ENCODE measurements around the gene PRPSAP1.
A peak's percentile ranks its signal among the peaks of the same experiment; 100 is the strongest.
"Not testable (repeated sequence)": the region's sequence is repeated elsewhere in the genome, so short reads cannot be mapped to it uniquely, and the experiment has no call there.

The PRPSAP1 gene

DNA sequence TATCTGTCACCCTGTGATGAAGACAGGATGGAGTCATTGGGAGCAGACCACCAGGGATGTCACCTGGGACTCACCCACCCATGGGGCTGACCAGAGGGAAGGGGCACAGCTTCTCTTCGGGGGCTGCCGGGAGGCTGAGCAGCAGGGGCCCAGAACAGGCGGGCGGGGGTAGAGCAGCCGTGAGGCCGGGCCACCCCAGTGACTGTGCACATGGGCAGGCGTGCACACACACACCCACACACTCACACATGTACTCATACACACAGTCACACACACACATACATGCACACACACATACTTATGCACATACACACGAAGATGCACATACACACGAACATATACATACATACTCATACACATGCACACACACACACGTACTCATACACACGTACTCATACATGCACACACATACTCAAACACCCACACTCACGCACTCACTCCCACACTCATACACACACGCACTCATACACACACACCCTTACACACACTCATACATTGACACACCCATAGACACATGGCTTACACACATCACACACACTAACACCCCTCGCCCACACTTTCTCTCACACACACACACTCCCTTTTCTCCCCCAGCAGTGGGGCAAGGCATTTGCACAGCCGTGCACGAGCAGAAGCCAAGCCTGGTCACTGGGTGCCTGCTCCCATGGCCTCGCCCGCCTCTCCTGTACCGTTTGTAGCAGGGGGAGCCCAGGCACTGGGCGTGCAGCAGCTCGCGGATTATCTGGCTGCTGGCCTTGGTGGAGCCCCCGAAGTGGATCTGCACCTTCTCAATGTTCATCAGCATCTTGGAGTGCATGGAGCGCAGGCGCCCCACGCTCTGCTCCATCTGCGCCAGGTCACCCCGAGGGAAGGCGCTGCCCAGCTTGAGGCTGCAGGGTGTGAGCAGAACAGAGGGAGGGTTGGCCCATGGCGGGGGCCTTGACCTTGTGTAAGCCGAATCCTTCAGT, 76.1 kb downstream of the PRPSAP1 start:
- DNase-seq (ENCODE audit: low read depth in 2 of 2): no peak

DNA sequence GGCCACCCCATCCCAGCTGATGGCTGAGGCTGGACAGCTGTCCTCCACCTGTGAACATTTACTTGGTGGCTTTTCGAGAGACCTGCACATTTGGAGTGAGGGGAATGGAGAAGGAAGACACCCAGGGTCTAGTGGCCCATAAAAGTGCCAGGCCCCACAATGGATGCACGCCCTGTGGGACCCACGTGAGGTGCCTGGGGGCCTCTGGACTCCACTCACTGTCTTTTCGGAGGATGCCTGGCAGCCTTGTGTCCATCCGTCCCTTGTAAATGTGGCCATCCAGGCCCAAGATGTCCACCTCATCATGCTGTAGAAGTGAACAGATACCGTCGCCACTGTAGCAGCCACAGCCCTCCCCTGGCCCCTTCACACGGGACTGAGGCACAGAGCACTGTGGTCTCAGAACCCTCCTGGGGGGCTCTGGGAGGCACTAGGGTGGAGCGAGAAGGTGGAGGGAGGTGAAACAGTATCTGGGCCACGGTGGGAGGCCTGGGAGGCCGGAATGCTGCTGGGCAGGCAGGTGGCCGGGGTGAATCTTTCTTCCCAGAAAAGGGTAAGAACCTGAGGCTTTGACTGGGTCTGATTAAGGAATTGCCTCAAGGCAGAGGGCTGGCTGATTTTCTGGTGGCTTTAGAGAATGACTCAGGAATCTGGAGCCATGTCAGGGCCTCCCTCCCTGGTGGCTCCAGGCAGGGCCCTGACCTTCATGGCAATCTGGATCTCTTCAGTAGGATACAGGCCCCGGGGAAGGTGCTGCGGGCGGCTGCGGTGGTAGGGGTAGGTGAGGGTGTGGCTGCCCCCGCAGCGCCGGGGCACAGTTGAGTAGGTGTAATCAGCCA, 77.0 kb downstream of the PRPSAP1 start:
- DNase-seq (ENCODE audit: low read depth in 2 of 2): no peak

DNA sequence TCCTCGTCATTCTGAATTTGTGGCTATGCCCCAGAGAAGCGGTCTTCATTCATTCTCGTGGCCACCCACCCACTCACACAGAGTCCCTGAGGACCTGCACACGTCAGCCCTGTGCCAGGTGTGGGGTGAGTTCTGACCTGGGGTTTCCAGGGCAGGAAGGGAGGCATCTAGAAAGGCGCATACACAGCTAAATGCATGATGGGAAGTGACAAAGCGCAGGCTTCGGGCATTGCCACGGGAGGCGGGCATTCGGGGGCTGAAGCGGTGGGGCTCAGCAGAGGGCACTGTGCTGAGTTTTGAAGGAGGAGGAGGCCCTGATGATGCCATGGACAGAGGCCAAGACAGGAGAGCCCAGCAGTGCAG, 77.7 kb downstream of the PRPSAP1 start:
- DNase-seq (ENCODE audit: low read depth in 2 of 2): no peak

DNA sequence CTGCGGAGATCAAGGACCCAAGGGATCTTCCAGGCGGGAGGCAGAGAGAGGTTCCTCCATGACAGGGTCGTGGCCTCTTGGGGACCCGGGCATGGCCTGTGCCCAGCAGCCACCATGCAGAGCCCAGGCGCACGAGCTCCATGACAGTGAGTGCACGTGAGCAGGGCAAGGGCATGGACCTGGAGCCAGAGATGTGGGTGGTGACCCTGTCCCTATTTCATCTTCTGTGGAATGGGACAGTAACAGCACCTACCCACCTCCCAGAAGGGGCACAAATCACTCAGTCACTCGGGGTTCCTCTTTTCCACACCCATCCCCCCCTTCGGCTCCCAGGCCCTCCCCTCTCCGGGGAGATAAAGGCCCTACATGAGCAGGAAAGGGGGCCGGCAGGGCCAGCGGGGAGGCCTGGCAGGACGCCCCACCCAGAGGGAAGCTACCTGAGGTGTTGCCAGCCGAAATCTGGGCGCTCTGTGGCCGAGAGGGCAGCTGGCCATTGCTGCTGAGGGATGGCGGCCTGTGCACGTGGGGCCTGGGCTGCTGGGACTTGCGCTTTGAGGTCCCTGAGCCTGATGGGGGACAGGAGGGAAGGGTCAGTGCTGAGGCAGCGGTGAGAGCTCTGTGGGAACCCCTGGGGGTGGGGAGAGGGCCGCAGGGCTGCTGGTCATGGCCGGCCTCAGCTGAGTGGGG, 78.2 kb downstream of the PRPSAP1 start:
- no peak for DNase-seq (ENCODE audit: low read depth in 2 of 2)

DNA sequence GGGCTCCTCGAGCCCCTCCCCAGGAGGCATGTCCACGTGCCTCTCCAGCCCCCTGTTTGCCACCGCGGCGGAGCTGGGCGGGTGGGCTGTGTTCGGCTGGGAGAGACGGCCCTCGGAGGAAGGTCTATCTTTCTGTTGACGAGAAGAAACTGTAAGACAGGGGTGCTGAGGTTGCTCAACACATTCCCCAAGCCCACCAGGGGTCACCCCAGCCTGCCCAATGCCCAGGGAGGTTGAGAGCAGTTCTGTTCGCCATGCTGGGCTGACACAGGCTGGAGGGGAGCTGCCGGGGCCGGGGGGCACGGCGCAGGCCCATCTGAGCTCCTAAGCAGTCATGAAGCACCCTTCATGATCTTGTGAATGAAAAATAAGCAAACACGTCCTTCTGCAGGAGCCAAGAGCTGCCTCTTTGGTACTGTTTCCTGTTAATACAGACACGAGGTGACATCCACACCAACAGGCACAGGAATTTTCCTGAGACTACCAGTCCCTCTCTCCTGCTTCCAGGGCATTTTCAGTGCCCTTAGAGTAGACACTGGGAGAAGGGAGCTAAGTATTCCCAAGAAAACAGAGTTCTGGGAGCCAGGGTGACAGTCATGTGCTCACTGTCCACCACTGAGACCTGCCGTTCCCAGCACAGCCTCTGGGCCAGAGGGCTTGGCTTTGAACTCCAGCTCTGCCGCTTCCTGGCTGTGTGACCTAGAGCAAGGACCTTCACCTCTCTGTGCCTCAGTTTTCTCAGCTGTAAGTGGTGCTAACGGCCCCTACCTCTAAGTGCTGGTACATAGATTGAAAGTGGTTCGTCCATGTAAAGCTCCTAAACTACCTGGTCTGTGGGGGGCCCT, 79.4 kb downstream of the PRPSAP1 start:
- DNase-seq (ENCODE audit: low read depth in 2 of 2): no peak

DNA sequence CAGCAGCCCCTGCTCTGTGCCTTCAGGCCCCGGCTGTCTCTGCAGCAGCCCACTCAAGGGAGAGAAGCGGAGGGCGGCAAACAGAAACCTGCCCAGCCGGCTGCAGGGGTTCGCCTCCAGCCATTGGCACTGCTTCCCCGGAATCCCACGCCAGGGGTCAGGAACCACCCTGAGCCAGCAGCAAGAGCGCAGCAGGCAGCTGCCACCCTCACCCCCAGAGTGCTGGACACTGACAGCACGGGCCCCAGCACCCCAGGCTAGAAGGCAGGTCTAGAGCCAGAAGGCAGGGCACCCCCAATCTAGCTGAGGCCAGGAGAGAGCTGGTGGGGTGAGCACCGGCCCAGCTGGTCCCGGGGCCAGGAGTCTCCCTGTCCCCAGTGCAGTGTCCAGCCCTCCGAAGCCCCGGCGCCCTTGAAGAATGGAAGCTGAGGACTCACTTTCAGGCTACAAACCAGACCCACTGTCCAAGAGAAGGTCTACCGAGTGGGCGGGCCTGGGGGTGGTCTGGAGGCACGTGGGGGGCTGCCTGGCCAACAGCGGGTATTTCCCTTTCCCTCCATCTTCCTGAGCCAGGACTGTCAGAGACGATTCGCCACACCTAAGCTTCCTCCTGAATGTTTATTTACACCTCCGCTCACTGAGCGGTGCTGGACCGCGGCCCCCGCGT, 80.1 kb downstream of the PRPSAP1 start:
- DNase-seq (ENCODE audit: low read depth in 2 of 2): no peak

DNA sequence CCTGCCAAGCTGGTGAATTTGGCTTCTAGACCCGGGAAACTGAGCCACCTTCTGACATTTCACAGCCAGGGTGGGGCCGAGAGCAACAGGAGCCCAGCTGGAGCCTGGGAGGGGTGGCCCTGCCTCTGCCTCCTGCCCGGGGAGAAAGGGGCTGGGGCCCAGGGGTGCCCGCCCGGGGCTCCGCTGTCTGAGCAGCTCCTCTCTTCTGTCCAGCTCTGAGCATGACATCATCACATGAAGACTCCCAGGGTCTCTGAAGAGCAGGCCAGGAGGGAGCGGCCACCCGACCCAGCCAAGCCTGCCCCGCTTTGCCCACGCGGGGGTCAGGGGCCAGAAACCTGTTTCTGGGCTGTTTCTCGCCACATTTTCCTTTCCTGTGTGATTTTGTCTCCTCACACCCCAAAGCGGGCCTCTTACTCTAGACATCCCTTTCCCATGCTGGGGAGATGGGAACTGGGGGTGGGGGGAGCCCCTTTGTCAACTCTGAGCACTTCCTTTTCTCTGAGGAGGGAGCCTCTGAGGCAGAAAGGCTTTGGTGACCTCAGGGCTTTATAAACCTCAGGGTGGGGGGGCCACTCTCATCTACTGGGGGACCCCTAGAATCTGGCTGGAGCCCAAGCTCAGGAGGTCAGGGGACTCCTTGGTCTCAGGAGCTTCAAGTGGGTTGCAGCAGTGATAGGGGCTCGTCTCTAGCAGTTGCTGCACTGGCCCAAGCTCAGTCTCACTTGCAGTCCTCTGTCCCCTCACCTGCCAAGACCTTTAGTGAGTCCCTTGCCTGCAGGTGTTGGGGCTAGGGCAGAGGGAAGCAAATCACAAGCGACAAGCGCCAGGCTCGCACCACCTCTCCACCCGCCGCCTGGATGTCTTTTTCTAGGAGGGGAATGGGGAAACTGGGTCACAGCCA, 80.9 kb downstream of the PRPSAP1 start:
- peak in 1 of 2 donors; percentile 50 for DNase-seq (ENCODE audit: low read depth in 2 of 2)

DNA sequence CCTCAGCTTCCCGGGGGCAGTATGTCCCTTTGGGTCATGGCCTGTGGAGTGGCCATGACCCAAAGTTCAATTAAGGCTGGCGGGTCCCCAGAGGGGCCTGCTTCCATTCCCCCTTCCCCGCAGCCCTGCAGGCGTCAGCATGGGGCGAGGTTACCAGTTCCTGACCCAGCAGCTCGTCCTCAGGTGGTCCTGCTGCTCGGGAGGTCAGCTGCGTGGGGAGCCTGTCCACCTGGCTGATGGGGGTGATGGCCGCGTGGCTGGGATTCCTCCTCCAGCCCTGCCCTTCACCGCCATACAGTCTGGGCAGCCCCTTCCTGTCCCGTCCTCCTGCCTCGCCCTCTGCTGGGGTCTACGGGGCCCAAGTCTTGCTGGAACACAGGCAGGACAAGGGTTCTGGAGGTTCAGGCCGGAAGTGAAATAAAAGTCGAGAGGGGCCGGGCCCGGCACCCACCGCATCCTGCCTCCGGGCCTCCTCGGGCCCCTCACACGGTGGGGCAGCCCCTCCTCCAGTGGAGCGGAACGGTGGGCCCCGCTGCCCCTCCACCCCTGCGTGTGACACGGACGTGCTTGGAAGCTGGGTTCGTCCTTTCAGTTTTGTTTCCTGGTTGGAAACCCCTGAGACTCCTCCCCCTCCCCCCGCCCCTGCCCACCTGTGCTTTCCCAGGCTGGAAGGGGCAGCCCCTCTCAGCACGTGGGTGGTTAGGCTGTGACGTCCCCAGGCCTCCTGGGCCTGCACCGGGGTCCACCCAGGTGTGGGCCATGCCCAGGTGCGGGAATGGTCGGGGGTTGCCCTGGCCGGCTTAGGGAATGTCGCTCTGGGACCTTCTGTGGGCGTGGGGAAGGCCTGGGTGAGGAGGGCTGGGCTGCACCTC, 81.8 kb downstream of the PRPSAP1 start:
- DNase-seq (ENCODE audit: low read depth in 2 of 2): peak; percentile 80 to 81

DNA sequence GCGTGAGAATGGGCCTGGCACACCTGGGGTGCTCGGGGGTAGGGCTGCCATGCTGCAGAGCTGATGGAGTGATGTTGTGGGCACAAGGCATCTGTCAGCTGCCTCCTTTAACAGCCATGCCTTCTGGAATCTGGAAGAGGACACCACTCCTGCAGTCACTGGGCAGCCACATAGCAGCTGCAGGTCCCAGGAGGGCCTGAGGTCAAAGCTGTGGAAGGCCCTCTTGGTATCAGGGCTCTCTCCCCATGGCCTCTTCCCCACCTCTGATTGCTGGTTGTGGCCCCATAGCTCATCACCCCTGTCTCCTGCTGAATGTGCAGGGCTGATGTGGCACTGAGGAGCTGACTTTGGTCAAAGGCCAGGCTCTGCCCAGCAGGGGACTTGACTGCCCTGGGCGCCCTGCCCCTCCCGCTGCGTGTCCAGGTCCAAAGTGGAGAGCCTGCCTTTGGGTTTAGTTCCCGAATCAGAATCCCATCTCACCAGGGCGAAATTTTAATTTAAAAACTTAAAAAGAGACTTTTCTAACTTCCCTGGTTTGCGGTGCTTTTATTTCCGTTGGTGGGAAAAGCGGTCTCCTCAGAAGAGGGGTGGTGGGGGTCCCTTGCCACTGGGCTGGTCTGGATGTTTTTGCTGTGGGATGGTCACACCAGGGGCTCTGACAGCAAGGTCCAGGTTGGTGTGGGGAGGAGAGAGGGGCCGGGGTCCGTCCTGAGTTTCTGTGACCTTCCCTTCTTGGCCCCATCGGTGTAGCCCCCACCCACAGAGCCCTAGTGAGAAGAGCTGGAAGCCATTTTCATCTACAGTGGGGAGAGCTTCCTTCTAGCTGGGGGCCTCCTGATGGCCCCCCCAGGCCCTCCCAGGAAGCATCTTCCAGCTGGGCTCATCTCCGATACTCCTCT, 82.7 kb downstream of the PRPSAP1 start:
- DNase-seq (ENCODE audit: low read depth in 2 of 2): no peak

DNA sequence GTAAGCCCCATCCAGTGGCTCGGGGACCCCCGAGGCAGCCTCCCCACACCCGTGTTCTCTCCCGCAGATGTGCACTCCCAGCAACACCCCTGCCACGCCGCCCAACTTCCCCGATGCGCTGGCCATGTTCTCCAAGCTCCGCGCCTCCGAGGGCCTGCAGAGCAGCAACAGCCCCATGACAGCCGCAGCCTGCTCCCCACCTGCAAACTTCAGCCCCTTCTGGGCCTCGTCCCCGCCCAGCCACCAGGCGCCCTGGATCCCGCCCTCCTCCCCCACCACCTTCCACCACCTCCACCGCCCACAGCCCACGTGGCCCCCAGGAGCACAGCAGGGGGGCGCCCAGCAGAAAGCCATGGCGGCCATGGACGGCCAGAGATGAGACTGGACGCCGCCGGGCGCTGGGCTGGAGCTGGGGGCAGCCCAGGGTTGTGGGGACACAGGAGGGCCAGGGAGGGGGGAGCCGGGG, 83.6 kb downstream of the PRPSAP1 start:
- no peak for DNase-seq (ENCODE audit: low read depth in 2 of 2)

DNA sequence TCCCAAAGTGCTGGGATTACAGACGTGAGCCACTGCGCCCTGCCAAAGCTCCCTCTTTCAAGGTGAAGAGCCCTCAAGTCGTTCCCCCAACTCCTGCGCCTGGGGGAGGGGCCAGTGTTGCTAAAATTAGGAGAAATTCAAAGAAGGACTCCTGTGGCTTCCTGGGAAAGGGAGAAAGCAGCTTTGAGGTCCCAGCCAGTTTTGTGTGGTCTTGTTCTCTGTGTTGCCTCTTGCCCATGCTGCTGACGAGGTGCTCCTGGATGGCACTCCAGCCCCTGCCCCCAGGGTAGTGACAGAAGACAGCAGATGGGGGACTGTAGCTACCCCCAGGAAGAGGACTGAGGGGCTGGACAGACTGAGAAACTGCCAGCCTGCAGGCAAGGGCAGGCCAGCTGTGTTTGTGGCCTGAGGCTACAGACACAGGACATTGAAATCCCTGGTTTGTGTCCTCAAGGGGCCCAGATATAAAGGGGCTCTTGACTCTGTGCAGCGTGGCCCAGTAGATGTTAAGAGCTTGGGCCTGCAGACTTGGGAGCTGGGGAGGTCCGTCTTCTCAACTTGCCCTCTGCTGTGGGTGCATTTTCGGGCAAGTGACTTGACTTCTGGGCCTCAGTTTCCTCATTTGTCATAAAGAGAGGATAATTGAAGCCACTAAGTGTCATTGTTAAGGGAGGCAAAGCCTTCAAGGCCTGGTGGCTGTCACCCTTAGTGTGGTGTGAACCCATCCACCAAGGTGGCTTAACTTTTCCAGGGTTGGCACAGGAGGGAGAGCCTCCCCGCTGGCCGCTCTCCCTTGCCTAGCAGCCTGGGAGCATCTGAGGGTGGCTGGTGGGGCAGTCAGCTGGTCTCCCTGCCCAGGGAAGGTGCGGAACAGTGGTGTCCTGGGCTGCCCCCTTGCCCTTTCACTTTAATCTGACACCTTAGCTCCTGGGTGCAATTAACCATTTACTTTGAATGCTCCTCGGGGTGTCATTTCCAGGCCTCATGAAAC, 84.4 kb downstream of the PRPSAP1 start:
- no peak for DNase-seq (ENCODE audit: low read depth in 2 of 2)

DNA sequence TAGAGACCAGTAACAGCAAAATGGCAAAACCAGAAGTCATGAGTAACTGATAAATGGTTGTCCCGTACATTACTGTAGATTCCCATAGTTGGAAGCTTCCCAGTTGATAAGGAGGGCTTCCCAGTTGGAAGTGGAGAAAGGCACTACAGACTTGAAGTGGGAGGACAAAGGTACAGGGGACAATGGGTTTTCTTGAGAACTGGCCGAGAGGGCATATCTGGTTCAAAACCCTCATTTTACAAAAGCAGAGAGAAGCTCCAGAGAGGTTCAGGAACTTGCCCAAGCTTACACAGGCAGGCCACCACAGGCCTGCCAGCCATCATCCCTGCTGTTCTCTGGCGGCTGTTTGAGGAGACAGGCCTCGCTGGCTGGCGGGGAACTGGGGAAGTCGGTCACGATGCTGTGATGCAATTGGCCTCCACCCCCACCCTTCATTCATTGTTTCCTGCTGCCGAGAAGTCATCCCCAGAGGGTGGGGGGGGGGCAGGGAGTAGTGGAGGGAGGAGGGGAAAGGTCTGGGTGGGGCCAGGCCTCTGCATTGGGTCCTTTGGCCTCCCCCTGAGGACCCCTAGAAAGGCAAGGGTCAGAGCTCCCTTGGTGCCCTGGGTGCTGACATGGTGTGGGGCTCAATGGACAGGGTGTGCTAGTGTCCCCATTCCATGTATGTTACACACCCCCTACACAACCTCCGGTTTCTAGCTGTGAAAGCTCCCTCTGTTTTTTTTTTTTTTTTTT, 85.5 kb downstream of the PRPSAP1 start:
- peak; percentile 65 to 68 for DNase-seq (ENCODE audit: low read depth in 2 of 2)

DNA sequence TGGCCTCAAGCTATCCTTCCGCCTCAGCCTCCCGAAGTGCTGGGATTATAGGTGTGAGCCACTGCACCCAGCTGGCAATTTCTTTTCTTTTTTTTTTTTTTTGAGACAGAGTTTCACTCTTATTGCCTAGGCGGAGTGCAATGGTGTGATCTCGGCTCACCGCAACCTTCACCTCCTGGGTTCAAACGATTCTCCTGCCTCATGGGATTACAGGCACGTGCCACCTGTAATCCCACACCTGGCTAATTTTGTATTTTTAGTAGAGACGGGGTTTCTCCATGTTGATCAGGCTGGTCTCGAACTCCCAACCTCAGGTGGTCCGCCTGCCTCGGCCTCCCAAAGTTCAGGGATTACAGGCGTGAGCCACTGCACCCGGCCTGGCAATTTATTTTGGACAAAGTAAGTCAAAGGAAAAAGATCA, 86.1 kb downstream of the PRPSAP1 start:
- not testable (repeated sequence) for DNase-seq (ENCODE audit: low read depth in 2 of 2)

DNA sequence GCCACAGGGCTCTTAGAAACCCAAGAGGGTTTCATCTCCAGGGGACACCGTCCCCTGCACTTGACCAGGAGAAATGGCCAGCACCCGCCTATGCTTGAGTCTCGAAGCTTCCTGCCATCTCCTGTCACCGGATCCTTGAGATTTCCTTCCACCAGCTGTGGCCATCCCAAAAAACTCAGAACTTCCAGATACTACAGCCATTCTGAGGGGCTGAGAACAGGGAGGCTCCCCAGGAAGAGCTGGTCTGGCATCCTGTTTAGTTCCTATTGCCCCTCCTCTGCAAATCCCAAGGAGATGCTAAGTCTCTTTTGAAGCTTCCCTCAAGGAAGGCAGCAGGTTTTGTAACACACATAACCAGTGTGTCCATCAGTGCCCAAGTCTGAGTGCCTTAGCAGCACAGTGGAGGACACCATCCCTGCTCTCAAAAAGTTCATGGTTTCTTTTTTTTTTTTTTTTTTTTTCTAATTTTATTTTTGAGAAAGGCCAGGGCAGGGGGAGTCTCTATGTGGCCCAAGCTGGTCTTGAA, 86.6 kb downstream of the PRPSAP1 start:
- DNase-seq (ENCODE audit: low read depth in 2 of 2): no peak

DNA sequence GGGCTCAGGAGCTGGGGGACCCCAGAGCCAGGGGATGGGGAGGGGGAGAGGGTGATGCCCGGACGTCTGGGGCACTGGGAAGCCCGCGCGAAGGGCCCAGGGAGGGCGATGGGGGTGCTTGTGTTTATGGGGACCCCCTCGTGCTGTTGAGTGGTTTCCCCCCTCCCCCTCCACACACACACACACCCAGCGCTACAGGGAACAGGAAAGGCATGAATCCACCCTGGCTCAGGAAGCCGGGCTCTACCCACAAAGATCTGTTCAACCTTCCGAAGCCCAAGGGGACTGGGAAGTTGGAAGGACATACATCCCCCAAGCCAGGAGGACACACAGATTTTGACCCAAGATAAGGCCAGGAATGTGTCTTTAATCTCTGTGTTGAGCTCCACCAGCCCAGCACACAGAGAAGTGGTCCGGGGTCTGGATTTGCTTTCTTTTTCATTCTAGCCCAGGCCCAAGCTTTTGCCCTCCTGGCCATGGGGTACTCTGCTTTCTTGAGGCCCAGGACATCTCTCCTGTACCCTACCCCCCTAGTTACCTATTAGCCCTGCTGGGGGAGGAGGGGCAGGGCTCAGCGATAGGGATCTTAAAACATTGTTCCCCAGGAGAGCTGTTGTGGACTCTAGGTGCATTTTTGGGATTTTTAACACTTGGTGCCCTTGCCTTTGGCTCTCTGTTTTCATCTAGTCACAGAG, 87.3 kb downstream of the PRPSAP1 start:
- DNase-seq (ENCODE audit: low read depth in 2 of 2): no peak
